ENCODE data around the gene PTPRE. TPM values are rescaled to one million over a fixed set of nuclear protein-coding genes. Genes with fewer than 3 reads are reported as not detected.

Gene PTPRE
- total and polyA plus RNA-seq, 4 donors = 1.5 to 12.5 (median 3.7) TPM

DNA sequence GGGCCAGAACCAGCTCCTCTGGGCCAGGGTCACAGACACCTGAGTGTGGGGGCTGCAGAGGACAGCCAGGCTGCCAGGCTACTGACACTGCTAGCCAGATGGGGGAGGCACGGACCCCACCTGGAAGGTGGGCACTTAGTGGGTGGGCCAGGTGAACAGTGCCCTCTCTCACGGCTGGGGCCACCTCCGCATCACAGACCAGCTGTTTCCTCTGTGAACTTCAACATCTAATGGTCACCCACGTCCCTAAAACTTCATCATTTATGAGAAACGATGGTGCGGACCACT is 138.9 kb downstream of the PTPRE start:
- H3K36me3 ChIP-seq (ENCODE audit: control insufficient read depth in 4 of 4, insufficient read depth in 3 of 4, low read depth in 1 of 4, low read length in 3 of 4) = no peaks in the 10 kb centered on the region
- no peak overlapping the region for H3K4me3 ChIP-seq (ENCODE audit: low read depth in 1 of 3, low read length in 3 of 3)
- H3K27me3 ChIP-seq (ENCODE audit: control insufficient read depth in 4 of 4, insufficient read depth in 4 of 4, low read length in 3 of 4) = no peaks in the 10 kb centered on the region
- peaks cover 0 to 2% (median 0%) of the 10 kb centered on the region in 4 donors for H3K4me1 ChIP-seq (ENCODE audit: control insufficient read depth in 4 of 4, insufficient read depth in 4 of 4, low read length in 3 of 4)
- no peak overlapping the region for H3K27ac ChIP-seq (ENCODE audit: low read depth in 1 of 2, low read length in 2 of 2)
- TF ChIP-seq RXRA (IDR thresholded peaks at IDR 0.05) = no peak
- no peak for TF ChIP-seq RAD21 (IDR thresholded peaks at IDR 0.05)
- no peak for TF ChIP-seq YY1 (IDR thresholded peaks at IDR 0.05)
- TF ChIP-seq JUND (IDR thresholded peaks at IDR 0.05) = no peak
- no peak overlapping the region for H3K9ac ChIP-seq (ENCODE audit: low read depth in 1 of 2, low read length in 2 of 2)
- 89% methylated on average over 6 of the region's 6 CpGs for WGBS
- DNase-seq (ENCODE audit: low spot score) = no peak
- H3K9me3 ChIP-seq (ENCODE audit: control insufficient read depth in 4 of 4, low read length in 3 of 4) = no peaks in the 10 kb centered on the region

DNA sequence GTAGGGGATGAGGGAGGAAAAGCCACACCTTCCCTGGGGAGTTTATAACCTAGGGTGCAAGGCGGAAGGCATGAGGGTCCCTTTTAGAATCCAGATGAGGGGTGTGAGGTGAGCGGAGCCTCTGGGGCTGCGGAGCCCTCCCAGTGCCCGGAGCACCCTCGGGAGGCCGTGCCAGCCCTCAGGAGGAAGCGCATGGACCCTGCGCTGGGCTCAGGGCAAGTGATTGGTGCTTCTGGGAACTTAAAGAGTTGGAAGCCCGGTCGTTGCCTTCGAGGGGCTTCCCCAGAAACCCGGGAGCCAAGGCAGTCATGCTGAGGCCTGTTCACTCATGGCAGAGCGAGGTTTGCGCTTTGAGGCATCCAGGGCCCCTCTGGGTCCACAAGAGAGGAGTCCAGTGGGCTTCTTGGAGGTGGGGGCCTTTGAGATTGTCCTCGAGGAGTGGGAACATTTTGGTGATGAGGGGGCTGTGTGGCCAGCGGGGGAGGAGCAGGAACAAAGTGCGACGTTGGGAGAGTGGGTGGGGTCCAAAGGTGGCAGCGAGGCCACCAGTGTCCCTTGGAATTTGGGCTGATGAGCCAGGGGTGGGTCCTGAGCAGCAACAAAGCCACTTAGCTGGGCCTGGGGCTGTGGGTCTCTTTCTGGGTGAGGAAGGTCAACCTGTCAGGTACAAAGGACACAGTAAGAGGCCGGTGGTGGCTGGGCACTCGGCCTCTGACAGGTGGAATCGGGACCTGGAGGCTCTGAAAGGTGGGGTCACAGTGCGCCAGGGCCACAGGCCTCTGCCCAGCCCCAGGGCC is 139.5 kb downstream of the PTPRE start:
- peaks cover 0 to 2% (median 0%) of the 10 kb centered on the region in 4 donors for H3K4me1 ChIP-seq (ENCODE audit: control insufficient read depth in 4 of 4, insufficient read depth in 4 of 4, low read length in 3 of 4)
- H3K36me3 ChIP-seq (ENCODE audit: control insufficient read depth in 4 of 4, insufficient read depth in 3 of 4, low read depth in 1 of 4, low read length in 3 of 4) = peaks cover 0 to 1% (median 0%) of the 10 kb centered on the region in 4 donors
- H3K4me3 ChIP-seq (ENCODE audit: low read depth in 1 of 3, low read length in 3 of 3) = no peak overlapping the region
- no peaks in the 10 kb centered on the region for H3K9me3 ChIP-seq (ENCODE audit: control insufficient read depth in 4 of 4, low read length in 3 of 4)
- H3K9ac ChIP-seq (ENCODE audit: low read depth in 1 of 2, low read length in 2 of 2) = no peak overlapping the region
- 93% methylated on average over 23 of the region's 23 CpGs for WGBS
- no peak overlapping the region for H3K27ac ChIP-seq (ENCODE audit: low read depth in 1 of 2, low read length in 2 of 2)
- DNase-seq (ENCODE audit: low spot score) = no peak
- no peak for TF ChIP-seq FOXA2 (IDR thresholded peaks at IDR 0.05)
- no peak for TF ChIP-seq SP1 (IDR thresholded peaks at IDR 0.05)
- TF ChIP-seq, protein P1, sequence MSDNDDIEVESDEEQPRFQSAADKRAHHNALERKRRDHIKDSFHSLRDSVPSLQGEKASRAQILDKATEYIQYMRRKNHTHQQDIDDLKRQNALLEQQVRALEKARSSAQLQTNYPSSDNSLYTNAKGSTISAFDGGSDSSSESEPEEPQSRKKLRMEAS (IDR thresholded peaks at IDR 0.05) = no peak
- TF ChIP-seq, protein P2, sequence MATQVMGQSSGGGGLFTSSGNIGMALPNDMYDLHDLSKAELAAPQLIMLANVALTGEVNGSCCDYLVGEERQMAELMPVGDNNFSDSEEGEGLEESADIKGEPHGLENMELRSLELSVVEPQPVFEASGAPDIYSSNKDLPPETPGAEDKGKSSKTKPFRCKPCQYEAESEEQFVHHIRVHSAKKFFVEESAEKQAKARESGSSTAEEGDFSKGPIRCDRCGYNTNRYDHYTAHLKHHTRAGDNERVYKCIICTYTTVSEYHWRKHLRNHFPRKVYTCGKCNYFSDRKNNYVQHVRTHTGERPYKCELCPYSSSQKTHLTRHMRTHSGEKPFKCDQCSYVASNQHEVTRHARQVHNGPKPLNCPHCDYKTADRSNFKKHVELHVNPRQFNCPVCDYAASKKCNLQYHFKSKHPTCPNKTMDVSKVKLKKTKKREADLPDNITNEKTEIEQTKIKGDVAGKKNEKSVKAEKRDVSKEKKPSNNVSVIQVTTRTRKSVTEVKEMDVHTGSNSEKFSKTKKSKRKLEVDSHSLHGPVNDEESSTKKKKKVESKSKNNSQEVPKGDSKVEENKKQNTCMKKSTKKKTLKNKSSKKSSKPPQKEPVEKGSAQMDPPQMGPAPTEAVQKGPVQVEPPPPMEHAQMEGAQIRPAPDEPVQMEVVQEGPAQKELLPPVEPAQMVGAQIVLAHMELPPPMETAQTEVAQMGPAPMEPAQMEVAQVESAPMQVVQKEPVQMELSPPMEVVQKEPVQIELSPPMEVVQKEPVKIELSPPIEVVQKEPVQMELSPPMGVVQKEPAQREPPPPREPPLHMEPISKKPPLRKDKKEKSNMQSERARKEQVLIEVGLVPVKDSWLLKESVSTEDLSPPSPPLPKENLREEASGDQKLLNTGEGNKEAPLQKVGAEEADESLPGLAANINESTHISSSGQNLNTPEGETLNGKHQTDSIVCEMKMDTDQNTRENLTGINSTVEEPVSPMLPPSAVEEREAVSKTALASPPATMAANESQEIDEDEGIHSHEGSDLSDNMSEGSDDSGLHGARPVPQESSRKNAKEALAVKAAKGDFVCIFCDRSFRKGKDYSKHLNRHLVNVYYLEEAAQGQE (IDR thresholded peaks at IDR 0.05) = no peak
- no peak for TF ChIP-seq HNF4G (IDR thresholded peaks at IDR 0.05)
- TF ChIP-seq YY1 (IDR thresholded peaks at IDR 0.05) = no peak
- TF ChIP-seq, protein P3, sequence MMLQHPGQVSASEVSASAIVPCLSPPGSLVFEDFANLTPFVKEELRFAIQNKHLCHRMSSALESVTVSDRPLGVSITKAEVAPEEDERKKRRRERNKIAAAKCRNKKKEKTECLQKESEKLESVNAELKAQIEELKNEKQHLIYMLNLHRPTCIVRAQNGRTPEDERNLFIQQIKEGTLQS (IDR thresholded peaks at IDR 0.05) = no peak
- no peak for TF ChIP-seq NR2F2 (IDR thresholded peaks at IDR 0.05)
- TF ChIP-seq, protein P4, sequence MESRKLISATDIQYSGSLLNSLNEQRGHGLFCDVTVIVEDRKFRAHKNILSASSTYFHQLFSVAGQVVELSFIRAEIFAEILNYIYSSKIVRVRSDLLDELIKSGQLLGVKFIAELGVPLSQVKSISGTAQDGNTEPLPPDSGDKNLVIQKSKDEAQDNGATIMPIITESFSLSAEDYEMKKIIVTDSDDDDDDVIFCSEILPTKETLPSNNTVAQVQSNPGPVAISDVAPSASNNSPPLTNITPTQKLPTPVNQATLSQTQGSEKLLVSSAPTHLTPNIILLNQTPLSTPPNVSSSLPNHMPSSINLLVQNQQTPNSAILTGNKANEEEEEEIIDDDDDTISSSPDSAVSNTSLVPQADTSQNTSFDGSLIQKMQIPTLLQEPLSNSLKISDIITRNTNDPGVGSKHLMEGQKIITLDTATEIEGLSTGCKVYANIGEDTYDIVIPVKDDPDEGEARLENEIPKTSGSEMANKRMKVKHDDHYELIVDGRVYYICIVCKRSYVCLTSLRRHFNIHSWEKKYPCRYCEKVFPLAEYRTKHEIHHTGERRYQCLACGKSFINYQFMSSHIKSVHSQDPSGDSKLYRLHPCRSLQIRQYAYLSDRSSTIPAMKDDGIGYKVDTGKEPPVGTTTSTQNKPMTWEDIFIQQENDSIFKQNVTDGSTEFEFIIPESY (IDR thresholded peaks at IDR 0.05) = no peak
- TF ChIP-seq EGR1 (IDR thresholded peaks at IDR 0.05; ENCODE audit: low read depth in 2 of 2) = no peak
- no peak for TF ChIP-seq GABPA (IDR thresholded peaks at IDR 0.05 in 1 of 2, conservative IDR thresholded peaks at IDR 0.05 in 1 of 2)
- no peak for TF ChIP-seq RAD21 (IDR thresholded peaks at IDR 0.05)
- no peak for TF ChIP-seq HNF4A (conservative IDR thresholded peaks at IDR 0.05)
- no peak for TF ChIP-seq JUND (IDR thresholded peaks at IDR 0.05)
- no peak for TF ChIP-seq RXRA (IDR thresholded peaks at IDR 0.05)
- no peak for TF ChIP-seq FOXA1 (IDR thresholded peaks at IDR 0.05)
- TF ChIP-seq, protein P5, sequence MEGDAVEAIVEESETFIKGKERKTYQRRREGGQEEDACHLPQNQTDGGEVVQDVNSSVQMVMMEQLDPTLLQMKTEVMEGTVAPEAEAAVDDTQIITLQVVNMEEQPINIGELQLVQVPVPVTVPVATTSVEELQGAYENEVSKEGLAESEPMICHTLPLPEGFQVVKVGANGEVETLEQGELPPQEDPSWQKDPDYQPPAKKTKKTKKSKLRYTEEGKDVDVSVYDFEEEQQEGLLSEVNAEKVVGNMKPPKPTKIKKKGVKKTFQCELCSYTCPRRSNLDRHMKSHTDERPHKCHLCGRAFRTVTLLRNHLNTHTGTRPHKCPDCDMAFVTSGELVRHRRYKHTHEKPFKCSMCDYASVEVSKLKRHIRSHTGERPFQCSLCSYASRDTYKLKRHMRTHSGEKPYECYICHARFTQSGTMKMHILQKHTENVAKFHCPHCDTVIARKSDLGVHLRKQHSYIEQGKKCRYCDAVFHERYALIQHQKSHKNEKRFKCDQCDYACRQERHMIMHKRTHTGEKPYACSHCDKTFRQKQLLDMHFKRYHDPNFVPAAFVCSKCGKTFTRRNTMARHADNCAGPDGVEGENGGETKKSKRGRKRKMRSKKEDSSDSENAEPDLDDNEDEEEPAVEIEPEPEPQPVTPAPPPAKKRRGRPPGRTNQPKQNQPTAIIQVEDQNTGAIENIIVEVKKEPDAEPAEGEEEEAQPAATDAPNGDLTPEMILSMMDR (IDR thresholded peaks at IDR 0.05; ENCODE audit: low read depth, low read length, missing input control) = no peak
- no peaks in the 10 kb centered on the region for H3K27me3 ChIP-seq (ENCODE audit: control insufficient read depth in 4 of 4, insufficient read depth in 4 of 4, low read length in 3 of 4)

Measured in liver (tissue), 9 donors.